MM.1S (cell line): ENCODE data around the gene COL7A1.

Experiments
- DNase-seq: peaks from one replicate; pipeline ENCODE4 v3.0.0-alpha.2; 2015
- H2AFZ ChIP-seq: fragments of 300-600 bp; sonication (generic); 2 replicates; pipeline ENCODE4 v1.6.0; 2016; ENCODE audit warnings: antibody characterized with exemption, low read length
- H3F3A ChIP-seq: fragments of 300-600 bp; sonication (generic); 2 replicates; pipeline ENCODE4 v1.6.1; 2016; ENCODE audit warnings: mild to moderate bottlenecking, antibody characterized with exemption, low read length, moderate library complexity, mixed read lengths; ENCODE audit not compliant: insufficient read depth
- H3K27ac ChIP-seq: fragments of 300-600 bp; sonication (generic); 2 replicates; pipeline ENCODE4 v1.5.1; 2016; ENCODE audit warnings: mild to moderate bottlenecking, low read length
- H3K27me3 ChIP-seq: fragments of 300-600 bp; sonication (generic); replicated peaks from 2 replicates; pipeline ENCODE4 v1.6.0; 2016; ENCODE audit warnings: low read length; ENCODE audit not compliant: insufficient read depth
- H3K36me3 ChIP-seq: fragments of 300-600 bp; sonication (generic); replicated peaks from 2 replicates; pipeline ENCODE4 v1.6.1; 2016; ENCODE audit warnings: mild to moderate bottlenecking, low read length, mixed read lengths; ENCODE audit not compliant: insufficient read depth
- H3K4me1 ChIP-seq: fragments of 300-600 bp; sonication (generic); 2 replicates; pipeline ENCODE4 v1.6.1; 2016; ENCODE audit warnings: low read length, mixed read lengths
- H3K4me2 ChIP-seq: fragments of 300-600 bp; sonication (generic); 2 replicates; pipeline ENCODE4 v1.6.0; 2016; ENCODE audit warnings: low read depth, low read length
- H3K4me3 ChIP-seq: fragments of 300-600 bp; sonication (generic); 2 replicates; pipeline ENCODE4 v1.5.1; 2016; ENCODE audit warnings: low read length, mixed read lengths
- H3K79me2 ChIP-seq: fragments of 300-600 bp; sonication (generic); 2 replicates; pipeline ENCODE4 v1.6.1; 2016; ENCODE audit warnings: mixed run types, low read length, mixed read lengths
- H3K9ac ChIP-seq: fragments of 300-600 bp; sonication (generic); 2 replicates; pipeline ENCODE4 v1.6.1; 2016; ENCODE audit warnings: low read length, mixed read lengths
- H3K9me2 ChIP-seq: fragments of 300-600 bp; sonication (generic); replicated peaks from 2 replicates; pipeline ENCODE4 v1.6.1; 2016; ENCODE audit warnings: mild to moderate bottlenecking, low read length, mixed read lengths; ENCODE audit not compliant: insufficient read depth
- H3K9me3 ChIP-seq: fragments of 300-600 bp; sonication (generic); replicated peaks from 2 replicates; pipeline ENCODE4 v1.6.1; 2016; ENCODE audit warnings: mild to moderate bottlenecking, low read length, mixed read lengths; ENCODE audit not compliant: insufficient read depth
- H4K20me1 ChIP-seq: fragments of 300-600 bp; sonication (generic); 2 replicates; pipeline ENCODE4 v1.6.1; 2016; ENCODE audit warnings: mild to moderate bottlenecking, low read length, moderate library complexity, mixed read lengths; ENCODE audit not compliant: insufficient read depth
- EZH2 ChIP-seq: fragments of 300-600 bp; sonication (generic); optimal IDR thresholded peaks from 2 replicates; pipeline ENCODE3; 2017; ENCODE audit warnings: low read depth, mild to moderate bottlenecking, antibody characterized with exemption, low read length, mixed read lengths
- EZH2phosphoT487 ChIP-seq: fragments of 300-600 bp; sonication (generic); IDR thresholded peaks from 2 replicates; pipeline ENCODE4 v1.6.1; 2018; ENCODE audit warnings: antibody characterized with exemption, low read length
- TF ChIP-seq, protein P1 (sequence below): fragments of 300-600 bp; sonication (generic); IDR thresholded peaks from 2 replicates; pipeline ENCODE4 v1.5.1; 2016; ENCODE audit warnings: antibody characterized with exemption, low read length, mixed read lengths

The COL7A1 gene

DNA sequence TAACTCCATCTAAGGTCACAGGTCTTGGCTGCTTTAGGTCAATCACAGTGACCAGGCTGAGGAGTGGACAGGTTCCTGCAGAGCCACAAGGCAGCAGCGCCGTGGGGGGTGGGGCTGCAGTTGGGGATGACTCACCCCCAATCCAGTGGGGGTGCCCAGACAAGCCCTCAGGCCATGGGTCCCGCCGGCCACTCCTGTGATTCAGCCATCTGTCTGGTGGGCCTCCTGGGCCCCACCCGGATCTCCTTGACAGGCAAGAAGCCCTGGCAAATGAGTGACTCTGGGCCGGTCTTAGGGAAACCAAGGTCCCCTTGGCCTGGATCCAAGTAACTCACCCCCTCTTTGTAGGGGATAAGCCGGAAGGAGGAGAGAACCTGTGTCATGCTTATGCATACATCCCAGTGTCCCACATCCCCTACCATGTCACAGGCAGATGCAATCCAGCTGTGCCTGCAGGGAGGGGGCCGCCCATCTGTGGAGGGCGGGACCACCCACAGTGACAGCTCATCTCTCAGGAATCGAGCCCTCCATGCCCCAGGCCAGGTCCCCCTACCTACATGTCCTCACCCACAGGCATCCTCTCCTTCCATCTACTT lies 495 bp upstream of the COL7A1 start:
- Histone ChIP-seq H3K9me3 (no peaks in the 10 kb centered on the region), H3K36me3 (no peaks in the 10 kb centered on the region), H3F3A (no peaks in the 10 kb centered on the region), H3K4me2 (no peak overlapping the region), H3K4me3 (no peak overlapping the region), H3K27me3 (peaks cover 40% of the 10 kb centered on the region), H4K20me1 (no peaks in the 10 kb centered on the region), H2AFZ (no peak overlapping the region), H3K4me1 (no peaks in the 10 kb centered on the region), H3K9me2 (no peaks in the 10 kb centered on the region), H3K79me2 (no peaks in the 10 kb centered on the region), H3K27ac (no peak overlapping the region), H3K9ac (no peak overlapping the region)
- no peak for DNase-seq
- TF ChIP-seq, protein P1, sequence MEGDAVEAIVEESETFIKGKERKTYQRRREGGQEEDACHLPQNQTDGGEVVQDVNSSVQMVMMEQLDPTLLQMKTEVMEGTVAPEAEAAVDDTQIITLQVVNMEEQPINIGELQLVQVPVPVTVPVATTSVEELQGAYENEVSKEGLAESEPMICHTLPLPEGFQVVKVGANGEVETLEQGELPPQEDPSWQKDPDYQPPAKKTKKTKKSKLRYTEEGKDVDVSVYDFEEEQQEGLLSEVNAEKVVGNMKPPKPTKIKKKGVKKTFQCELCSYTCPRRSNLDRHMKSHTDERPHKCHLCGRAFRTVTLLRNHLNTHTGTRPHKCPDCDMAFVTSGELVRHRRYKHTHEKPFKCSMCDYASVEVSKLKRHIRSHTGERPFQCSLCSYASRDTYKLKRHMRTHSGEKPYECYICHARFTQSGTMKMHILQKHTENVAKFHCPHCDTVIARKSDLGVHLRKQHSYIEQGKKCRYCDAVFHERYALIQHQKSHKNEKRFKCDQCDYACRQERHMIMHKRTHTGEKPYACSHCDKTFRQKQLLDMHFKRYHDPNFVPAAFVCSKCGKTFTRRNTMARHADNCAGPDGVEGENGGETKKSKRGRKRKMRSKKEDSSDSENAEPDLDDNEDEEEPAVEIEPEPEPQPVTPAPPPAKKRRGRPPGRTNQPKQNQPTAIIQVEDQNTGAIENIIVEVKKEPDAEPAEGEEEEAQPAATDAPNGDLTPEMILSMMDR: no peak
- TF ChIP-seq EZH2phosphoT487: no peak
- TF ChIP-seq EZH2: no peak

- H3K4me3 ChIP-seq: no peak overlapping the region
- no peak for DNase-seq
- H3K36me3 ChIP-seq: no peaks in the 10 kb centered on the region
- no peaks in the 10 kb centered on the region for H3F3A ChIP-seq
- no peaks in the 10 kb centered on the region for H4K20me1 ChIP-seq
- H3K4me1 ChIP-seq: no peaks in the 10 kb centered on the region
- no peak overlapping the region for H2AFZ ChIP-seq
- no peak overlapping the region for H3K4me2 ChIP-seq
- peaks cover 51% of the 10 kb centered on the region for H3K27me3 ChIP-seq
- H3K9me2 ChIP-seq: no peaks in the 10 kb centered on the region
- no peaks in the 10 kb centered on the region for H3K79me2 ChIP-seq
- TF ChIP-seq EZH2 (no peak), EZH2phosphoT487 (no peak)
- TF ChIP-seq, protein P1: no peak
- H3K27ac ChIP-seq: no peak overlapping the region
- H3K9me3 ChIP-seq: no peaks in the 10 kb centered on the region
- no peak overlapping the region for H3K9ac ChIP-seq
These were observed 596 bp downstream of the COL7A1 start for GRCh38 chr3:48594417-48595049.

- Histone ChIP-seq H4K20me1 (no peaks in the 10 kb centered on the region), H3K9me3 (no peaks in the 10 kb centered on the region), H3K36me3 (no peaks in the 10 kb centered on the region), H3K9ac (no peak overlapping the region), H3K27ac (no peak overlapping the region), H3K27me3 (peaks cover 62% of the 10 kb centered on the region), H2AFZ (no peak overlapping the region), H3K4me3 (no peak overlapping the region), H3F3A (no peaks in the 10 kb centered on the region), H3K4me2 (no peak overlapping the region), H3K4me1 (no peaks in the 10 kb centered on the region), H3K79me2 (no peaks in the 10 kb centered on the region), H3K9me2 (no peaks in the 10 kb centered on the region)
- DNase-seq: no peak
- TF ChIP-seq EZH2: no peak
These were observed 1.8 kb downstream of the COL7A1 start for GRCh38 chr3:48593337-48593736.

GRCh38 chr3:48592519-48593087 lies 2.5 kb downstream of the COL7A1 start:
- Histone ChIP-seq H3K9me2 (no peaks in the 10 kb centered on the region), H3F3A (no peaks in the 10 kb centered on the region), H2AFZ (no peak overlapping the region), H3K79me2 (no peaks in the 10 kb centered on the region), H3K4me2 (no peak overlapping the region), H3K9ac (no peak overlapping the region), H3K36me3 (no peaks in the 10 kb centered on the region), H3K4me3 (no peak overlapping the region), H3K27me3 (peaks cover 67% of the 10 kb centered on the region), H3K27ac (no peak overlapping the region), H4K20me1 (no peaks in the 10 kb centered on the region), H3K9me3 (no peaks in the 10 kb centered on the region), H3K4me1 (no peaks in the 10 kb centered on the region)
- DNase-seq: no peak
- TF ChIP-seq EZH2phosphoT487: no peak
- TF ChIP-seq, protein P1: no peak
- TF ChIP-seq EZH2: no peak
